Stimulated activated CD4-positive, alpha-beta T cell treated with anti-CD3 and anti-CD28 coated beads, Interleukin-15, amount 100 ng/mL, for 1 hour (primary cell): ENCODE results near the gene SLC36A2.

Source experiments
- DNase-seq, 2 donors: peaks; one replicate each; pipeline ENCODE4 v3.0.0-alpha.2; 2020; ENCODE audit warnings: low read depth in 1 of 2, low spot score in 1 of 2

The SLC36A2 gene

DNA sequence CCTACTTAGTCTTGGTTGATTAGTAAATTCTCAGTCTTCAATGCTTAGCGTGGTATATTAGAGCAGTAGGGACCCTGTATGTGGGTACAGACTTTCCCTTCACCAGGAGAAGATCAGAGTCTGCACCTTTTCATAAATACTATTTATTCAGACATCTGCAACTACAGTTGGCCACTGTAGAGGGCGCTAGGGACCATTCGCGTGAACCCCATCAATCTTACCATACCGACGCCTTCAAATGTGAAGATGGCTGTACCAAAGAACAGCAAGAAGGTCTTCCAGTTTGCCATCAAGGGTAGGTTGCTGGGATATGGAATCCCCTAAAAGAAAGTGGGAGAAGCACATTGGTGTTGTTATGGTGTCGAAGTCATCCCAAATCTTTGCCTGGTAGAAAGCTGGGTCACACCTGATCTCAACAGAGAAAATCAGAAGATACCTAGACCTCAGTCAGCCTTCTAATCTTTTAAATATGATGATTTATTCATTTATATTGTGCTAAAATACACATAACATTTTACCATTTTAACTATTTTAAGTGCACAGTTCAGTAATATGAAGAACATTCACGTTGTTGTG, 62.9 kb downstream of the SLC36A2 start:
- no peak for DNase-seq

DNA sequence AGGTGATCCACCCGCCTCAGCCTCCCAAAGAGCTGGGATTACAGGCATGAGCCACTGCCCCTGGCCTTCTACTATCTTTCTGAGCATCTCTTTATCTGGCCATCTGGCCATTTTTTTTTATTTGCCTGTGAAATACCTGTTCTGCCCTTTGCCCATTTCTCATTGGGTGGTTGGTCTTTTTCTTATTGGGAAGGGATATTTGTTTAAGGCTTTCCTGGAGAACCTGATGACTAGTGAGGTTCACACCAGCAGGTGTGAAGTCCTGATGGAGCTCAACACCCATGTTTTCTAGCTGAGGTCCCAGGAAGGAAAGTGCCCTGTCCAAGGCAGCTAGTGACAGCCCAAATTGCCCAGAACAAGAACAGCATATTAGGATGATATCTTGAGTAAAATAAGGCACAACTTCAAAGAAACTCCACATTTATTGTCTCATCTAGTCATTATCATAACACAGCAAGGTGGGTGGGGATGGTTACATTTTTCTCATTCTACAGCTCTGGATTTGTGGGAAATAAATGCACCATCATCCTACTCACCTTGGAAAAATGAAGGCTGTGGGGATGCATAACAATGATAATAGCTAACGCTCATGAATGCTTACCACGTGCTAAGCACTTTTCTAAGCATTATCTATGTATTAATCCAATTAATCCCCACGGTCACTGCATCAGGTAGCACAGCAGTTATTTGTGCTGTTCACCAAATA, 64.1 kb downstream of the SLC36A2 start:
- DNase-seq: no peak

DNA sequence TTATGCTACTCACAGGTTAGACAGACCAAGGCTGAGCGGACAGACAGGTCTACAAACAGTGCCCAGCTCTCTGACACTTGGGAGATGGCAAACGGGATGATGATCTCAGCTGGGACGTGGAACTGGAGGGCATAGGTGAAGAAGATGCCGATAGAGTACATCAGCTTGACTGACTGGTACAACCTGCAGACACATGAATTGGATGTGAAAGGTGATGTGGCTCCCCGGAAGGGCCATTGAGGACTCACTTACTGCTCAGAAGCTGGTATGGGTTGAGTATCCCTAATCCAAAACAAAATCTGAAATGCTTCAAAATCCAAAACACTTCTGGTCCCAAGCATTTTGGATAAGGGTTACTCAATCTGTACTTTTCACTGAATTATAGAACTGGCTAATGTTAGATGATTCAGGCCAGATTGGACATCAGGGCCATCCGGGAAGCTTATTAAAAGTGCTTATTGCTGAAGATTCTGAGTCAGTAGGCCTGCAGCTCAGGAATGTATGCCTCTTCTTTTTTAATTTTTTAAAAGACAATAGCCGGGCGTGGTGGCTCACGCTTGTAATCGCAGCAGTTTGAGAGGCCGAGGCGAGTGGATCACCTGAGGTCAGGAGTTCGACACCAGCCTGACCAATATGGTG, 66.2 kb downstream of the SLC36A2 start:
- DNase-seq: no peak

DNA sequence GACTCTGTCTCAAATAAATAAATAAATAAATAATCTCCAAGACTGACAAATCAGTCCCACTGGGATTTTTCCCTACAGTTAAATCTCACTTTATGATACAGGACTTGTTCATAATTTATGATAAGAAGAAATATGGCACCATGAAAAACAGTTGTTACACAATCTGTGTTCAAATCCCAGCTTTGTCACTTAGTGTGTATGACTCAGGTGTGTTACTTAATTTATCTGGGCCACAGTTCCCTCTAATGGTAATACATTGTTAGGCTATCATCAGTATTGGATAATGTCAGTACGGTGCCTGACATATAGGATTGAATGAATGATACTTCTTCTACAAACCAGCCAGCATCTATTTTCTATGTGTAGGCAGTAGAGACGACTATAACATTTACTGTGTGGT, 66.9 kb downstream of the SLC36A2 start:
- DNase-seq: no peak

DNA sequence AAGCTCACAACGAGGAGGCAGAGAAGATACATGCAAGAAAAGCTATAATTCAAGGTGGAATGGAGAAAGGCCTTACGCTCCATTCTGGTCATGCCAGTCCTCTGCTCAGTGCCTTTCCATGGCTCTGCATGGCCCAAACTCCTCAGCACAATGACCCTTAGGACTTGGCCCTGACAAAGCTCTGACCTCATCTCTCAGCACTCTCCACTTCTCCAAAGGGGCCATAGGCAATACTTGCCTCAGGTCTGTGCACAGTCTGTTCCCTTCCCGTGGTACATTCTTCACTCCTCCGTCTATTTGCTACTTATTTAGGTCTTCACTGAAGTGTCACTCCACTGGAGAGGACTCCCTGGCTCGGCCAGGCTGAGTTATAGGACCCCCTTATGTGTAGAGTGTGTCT, 68.5 kb downstream of the SLC36A2 start:
- DNase-seq: no peak

DNA sequence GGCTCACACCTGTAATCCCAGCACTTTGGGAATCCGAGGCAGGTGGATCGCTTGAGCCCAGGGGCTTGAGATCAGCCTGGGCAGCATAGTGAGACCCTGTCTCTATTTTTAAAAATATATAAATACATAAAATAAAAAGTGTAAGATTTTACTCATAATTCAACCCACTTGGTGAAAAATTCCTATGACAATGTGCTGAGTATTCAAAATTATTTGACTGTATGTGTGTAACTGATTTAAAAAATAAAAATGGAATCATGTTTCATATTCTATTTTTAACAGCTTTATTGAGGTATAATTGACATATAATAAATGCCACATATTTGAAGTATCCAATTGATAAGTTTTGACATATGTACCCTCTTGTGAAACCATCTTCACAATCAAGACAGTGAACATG, 71.6 kb downstream of the SLC36A2 start:
- DNase-seq: no peak

DNA sequence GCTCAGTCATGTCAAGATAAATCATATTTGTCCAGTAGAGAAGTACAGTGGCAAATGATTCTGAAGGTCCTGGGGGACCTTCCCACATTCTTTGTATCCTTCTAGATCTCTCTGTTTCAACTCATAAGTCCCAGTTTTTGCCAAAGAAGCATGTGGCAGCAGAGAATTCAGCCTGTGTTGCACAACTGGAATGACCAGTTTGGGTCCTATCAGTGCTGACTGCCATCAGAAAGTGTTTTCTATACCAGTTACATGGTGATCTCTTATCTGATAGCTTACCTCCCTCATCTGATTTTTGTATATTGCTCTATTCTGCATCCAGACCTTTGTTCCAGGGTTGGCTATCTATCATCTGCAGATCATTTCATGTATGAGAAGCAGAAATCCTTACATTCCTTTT, 72.7 kb downstream of the SLC36A2 start:
- no peak for DNase-seq

DNA sequence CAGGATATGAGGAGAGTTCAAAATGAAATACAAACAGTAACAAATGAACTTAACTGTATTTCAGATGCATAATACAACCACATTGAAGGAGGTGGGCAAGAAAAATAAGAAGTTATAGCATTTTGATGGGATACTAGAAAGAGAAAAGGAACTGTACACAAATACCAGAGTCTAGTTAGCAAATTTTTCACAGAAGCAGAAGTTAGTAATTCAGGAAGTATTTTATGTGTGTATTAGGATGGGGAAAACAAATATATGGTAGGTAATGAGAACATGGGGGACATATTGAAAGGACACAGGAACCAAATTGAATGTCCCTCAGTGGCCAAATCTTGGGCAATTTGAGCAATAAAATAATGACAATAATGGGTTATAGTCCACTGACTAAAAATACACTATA, 76.0 kb downstream of the SLC36A2 start:
- no peak for DNase-seq

DNA sequence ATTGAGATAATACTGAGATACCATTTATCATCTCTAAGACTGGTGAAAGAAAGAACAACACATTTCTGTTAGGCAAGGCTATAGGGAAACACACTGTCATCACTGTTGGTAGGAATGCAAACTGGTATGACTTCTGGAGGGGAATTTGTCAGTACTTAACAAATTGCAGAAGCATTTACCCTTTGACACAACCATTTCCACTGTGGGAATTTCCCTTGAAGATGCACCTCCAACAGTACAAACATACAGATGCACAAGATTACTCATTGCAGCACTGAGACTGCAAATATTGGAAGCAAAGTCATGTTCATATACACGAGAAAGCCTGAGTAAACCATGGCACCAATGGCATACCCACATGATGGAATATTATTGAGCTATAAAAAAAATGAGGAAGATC, 76.8 kb downstream of the SLC36A2 start:
- DNase-seq: no peak

DNA sequence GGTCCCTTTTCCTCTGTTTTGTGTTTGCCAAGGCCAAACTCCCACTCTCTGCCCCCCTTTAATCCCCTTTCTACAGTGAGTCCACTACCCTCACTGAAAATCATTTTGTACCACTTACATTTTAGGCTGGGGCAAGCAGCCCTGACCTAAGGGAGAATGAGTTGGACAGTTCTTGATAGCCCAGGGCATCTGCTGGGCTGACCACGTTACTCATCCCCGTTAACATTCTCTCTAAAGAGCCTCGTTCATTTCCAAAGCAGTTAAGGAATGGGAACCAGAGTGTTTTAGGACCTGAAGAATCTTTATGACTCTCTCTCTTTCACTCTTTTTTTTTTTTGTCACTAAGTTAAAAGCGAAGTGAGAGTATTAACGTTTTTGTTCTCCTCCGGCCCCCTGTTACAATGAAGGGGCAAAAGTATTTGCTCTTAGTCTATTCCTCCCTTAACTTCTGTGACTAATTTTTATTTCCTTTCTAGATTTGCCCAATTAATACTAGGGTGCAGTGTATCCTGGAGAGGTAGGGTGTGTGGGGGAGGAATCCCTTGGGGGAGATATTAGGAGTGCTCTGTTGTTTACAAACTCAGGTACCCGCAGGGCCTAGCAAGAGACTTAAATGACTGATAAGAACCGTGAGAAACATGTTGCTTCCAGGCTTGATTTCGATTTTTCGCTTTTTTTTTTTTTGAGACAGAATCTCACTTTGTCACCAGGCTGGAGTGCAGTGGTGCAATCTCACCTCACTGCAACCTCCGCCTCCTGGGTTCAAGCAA, 79.7 kb downstream of the SLC36A2 start:
- DNase-seq: no peak
